Aorta (tissue), 5 donors: ENCODE data around the gene TXNRD2. TPM values are rescaled to one million over a fixed set of nuclear protein-coding genes. Genes with fewer than 3 reads are reported as not detected.

Experiments used
- ATAC-seq: fragments of 200-7000 bp; cut with Tn5 transposase; one replicate; pipeline ENCODE4 v1.9.1; 2022; ENCODE audit warnings: moderate library complexity; ENCODE audit not compliant: low FRiP score
- DNase-seq, 2 donors: peaks; one replicate each; pipeline ENCODE4 v3.0.0-alpha.2; 2020
- H3K27ac ChIP-seq, 2 donors: one replicate each; pipeline ENCODE4 v1.5.1; 2013; ENCODE audit warnings: low read length in 2 of 2, mild to moderate bottlenecking in 2 of 2, moderate library complexity in 2 of 2, control low read depth in 1 of 2, inconsistent platforms in 1 of 2, low read depth in 1 of 2
- H3K27me3 ChIP-seq, 2 donors: one replicate each; pipeline ENCODE4 v1.6.1; 2013; ENCODE audit warnings: control low read depth in 1 of 2, low read length in 1 of 2, mild to moderate bottlenecking in 1 of 2, moderate library complexity in 1 of 2; ENCODE audit not compliant: insufficient read depth in 2 of 2, control insufficient read depth in 1 of 2
- H3K36me3 ChIP-seq, 2 donors: one replicate each; pipeline ENCODE4 v1.6.1; 2013; ENCODE audit warnings: control low read depth in 1 of 2, low read length in 1 of 2, mild to moderate bottlenecking in 1 of 2; ENCODE audit not compliant: insufficient read depth in 2 of 2, control insufficient read depth in 1 of 2
- H3K4me1 ChIP-seq, 2 donors: one replicate each; pipeline ENCODE4 v1.6.1; 2013; ENCODE audit warnings: low read length in 2 of 2, control low read depth in 1 of 2, mild to moderate bottlenecking in 1 of 2, moderate library complexity in 1 of 2; ENCODE audit not compliant: insufficient read depth in 2 of 2, control insufficient read depth in 1 of 2
- H3K4me3 ChIP-seq, 2 donors: one replicate each; pipeline ENCODE4 v1.5.1; 2013; ENCODE audit warnings: low read length in 2 of 2, control low read depth in 1 of 2, mild to moderate bottlenecking in 1 of 2
- H3K9me3 ChIP-seq: one replicate; pipeline ENCODE4 v1.6.1; 2013; ENCODE audit warnings: mild to moderate bottlenecking, low read length; ENCODE audit not compliant: control insufficient read depth
- WGBS, 2 donors: extraction: QIAGEN DNeasy Blood & Tissue Kit; methylation state at CpG; one replicate each; pipeline ENCODE4 v1.1.7; 2013; 5-methylcytosine and 5-hydroxymethylcytosine counted together
- intact Hi-C, 2 donors: fragments of 100-400 bp; cut with DNase I; formaldehyde crosslinking; loops; one replicate each; pipeline versions ENCODE4 v1.14.2 to v1.15.0; 2022
- polyA plus RNA-seq, 2 donors: library from polyadenylated mRNA; stranded (reverse); fragments of 200-250 nt; gene quantifications; one replicate each; pipeline ENCODE4 v1.2.3, GENCODE V29; 2013
- total RNA-seq, 2 donors: library from RNA; stranded (reverse); fragmentation: NEBNext Ultra II Directional; extraction: Animal tissue kit (Norgen Biotek cat#: 25700); gene quantifications; one replicate each; pipeline ENCODE4 v1.2.1, GENCODE V29; 2021
- donor health status: healthy with polysubstance abuse.
- donor health status: Bipolar disorder and iron deficiency.
- donor health status: DM: no; HTN: no; CAD: no.
- donor health status: DM: no; HTN: no; CAD: no.
- donor health status: DM: yes; HTN: yes; CAD: no.

Gene TXNRD2
- total and polyA plus RNA-seq, 4 donors = 13.3 to 59.0 (median 25.2) TPM

DNA sequence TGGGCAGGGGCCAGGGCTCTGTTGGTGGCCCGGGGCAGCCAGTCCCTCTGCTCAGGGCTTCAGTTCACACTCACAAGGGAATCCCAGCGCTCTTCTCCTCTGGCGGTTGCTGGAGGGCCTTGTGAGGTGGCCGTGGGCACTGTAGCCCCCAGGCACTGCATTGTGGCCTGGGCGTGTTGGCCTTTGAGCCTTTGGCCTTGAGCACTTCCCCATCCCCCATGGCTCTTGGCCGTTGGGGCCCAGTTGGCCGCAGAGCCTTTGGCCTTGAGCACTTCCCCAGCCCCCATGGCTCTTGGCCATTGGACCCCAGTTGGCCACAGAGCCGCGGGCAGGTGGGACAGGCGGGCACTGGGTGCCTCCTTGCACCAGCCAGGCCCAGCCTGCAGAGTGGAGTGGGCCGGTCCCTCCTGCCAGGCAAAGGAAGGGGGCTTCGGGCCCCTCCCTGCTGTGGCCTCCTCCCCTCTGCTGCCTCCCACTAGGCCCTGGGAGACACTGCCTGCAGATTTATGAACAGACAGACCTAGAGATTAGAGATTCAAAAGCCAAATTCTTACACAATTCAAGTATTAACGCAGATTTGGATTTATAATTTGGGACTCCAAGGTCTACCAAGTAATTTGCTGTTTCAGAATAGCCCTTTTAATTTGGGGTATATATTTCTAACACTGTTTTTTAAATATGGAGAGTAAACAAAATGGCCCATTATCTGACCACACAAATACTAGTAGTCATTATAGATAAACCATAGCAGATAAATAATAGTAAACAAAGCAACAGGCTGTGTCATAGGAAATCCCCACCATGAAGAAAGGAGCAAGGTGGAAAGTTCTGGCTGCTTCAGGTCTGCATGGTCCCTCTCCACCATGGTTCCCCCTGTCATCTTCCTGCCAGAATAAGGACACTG lies 18.2 kb upstream of the TXNRD2 start:
- no peaks in the 10 kb centered on the region for H3K4me1 ChIP-seq
- peak; percentile 44 for ATAC-seq
- 34 to 36% methylated on average over 8 to 13 of the region's 13 CpGs for WGBS, 2 donors
- peak; percentile 45 to 72 for DNase-seq
- H3K27me3 ChIP-seq = no peaks in the 10 kb centered on the region
- no peaks in the 10 kb centered on the region for H3K36me3 ChIP-seq
- intact Hi-C loops = no loop called here
- H3K4me3 ChIP-seq = no peak overlapping the region
- H3K9me3 ChIP-seq = no peaks in the 10 kb centered on the region
- H3K27ac ChIP-seq = no peak overlapping the region

DNA sequence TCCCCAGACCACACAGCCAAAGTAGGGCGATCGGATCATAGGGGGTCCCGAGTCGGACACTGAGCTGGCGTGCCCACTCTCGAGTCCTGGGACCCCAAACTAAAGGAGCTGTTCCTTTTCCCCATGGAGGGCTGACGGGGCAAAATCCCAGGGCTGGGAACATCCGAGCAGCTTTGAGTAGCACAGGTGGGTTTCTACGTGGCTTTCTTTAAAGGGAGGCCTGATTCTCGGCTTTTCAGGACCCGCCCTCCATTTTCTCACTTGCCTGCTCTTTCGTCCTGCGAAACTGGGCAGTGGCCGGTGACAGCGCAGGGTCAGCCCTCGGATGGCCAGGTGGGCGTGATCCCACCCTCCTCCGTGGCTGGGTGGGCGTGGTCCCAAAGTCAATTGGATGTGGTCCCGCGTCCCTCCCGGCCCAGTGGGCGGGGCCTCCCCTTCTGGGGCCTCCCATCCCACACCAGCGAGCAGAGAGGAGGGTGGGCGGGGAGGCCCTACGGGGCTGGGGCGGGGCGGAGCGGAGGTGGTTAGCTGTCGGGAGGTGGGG lies 17.5 kb upstream of the TXNRD2 start:
- H3K4me1 ChIP-seq = no peaks in the 10 kb centered on the region
- H3K4me3 ChIP-seq = no peak overlapping the region
- intact Hi-C loops = no loop called here
- peak; percentile 85 for ATAC-seq
- H3K9me3 ChIP-seq = no peaks in the 10 kb centered on the region
- DNase-seq = peak; percentile 85 to 92
- H3K27ac ChIP-seq = peak overlapping the region in 1 of 2 donors; percentile 5
- 11 to 16% methylated on average over 23 to 30 of the region's 30 CpGs for WGBS, 2 donors
- H3K27me3 ChIP-seq = no peaks in the 10 kb centered on the region
- no peaks in the 10 kb centered on the region for H3K36me3 ChIP-seq

DNA sequence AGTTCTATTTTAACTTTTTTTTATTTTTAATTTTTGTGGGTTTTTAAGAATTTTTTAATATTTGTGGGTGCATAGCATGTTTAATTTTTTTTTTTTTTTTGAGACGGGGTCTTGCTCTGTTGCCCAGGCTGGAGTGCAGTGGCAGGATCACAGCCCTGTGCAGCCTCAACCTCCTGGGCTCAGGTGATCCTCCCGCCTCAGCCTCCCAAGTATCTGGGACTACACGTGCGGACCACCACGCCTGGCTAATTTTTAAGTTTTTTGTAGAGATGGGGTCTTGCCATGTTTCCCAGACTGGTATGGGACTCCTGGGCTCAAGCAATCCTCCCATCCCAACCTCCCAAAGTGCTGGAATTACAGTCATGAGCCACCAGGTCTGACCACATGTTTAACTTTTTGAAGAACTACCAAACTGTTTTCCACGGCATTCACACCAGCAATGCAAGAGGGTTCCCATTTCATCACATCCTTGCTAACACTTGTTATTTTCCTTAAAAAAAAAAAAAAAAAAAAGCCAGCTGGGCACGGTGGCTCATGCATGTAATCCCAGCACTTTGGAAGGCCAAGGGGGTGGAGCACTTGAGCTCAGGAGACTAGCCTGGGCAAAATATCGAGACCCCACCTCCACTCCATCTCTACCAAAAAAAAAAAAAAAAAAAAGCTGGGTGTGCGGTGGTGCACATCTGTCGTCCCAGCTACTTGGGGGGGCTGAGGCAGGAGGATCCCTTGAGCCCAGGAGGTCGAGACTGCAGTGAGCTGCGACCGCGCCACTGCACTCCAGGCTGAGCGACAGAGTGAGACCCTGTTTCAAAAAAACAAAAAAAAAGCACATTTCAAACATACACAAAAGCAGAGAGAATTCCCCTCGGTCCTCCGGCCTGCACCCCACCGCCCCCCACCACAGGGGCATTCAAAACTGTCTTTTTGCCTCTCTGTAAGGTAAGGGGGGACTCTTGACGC lies 16.7 kb upstream of the TXNRD2 start:
- peak; percentile 44 for ATAC-seq
- peak; percentile 56 to 62 for DNase-seq
- intact Hi-C loops = no loop called here
- Histone ChIP-seq H3K27ac (peak overlapping the region in 1 of 2 donors; percentile 5), H3K4me1 (no peaks in the 10 kb centered on the region), H3K36me3 (no peaks in the 10 kb centered on the region), H3K9me3 (no peaks in the 10 kb centered on the region), H3K4me3 (no peak overlapping the region), H3K27me3 (no peaks in the 10 kb centered on the region)
- 52 to 65% methylated on average over 18 to 19 of the region's 19 CpGs for WGBS, 2 donors

DNA sequence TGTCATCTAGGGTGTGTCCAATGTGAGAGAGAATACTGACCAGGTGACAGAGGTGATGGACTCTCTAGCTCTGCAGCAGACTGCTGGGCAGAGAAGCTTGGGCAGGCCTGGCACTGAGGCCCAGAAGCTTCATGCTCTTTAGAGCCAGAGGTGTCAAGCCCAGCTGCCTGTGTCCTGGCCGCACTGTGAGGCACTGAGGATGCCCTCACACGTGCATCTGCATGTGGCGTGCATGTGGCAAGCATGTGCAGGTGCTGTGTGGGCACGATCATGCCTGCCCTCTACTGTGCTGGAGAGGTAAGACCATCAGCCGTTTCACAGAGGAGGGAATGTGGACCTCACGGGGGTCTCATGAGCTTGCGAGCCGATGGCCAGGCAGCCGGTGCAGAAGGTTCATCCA lies 15.8 kb upstream of the TXNRD2 start:
- Histone ChIP-seq H3K27ac (no peak overlapping the region), H3K4me1 (no peaks in the 10 kb centered on the region), H3K36me3 (no peaks in the 10 kb centered on the region), H3K27me3 (no peaks in the 10 kb centered on the region), H3K4me3 (no peak overlapping the region), H3K9me3 (no peaks in the 10 kb centered on the region)
- no peak for ATAC-seq
- WGBS, 2 donors = 93 to 94% methylated on average over 9 of the region's 9 CpGs
- DNase-seq = peak; percentile 44 to 54
- intact Hi-C loops = no loop called here

DNA sequence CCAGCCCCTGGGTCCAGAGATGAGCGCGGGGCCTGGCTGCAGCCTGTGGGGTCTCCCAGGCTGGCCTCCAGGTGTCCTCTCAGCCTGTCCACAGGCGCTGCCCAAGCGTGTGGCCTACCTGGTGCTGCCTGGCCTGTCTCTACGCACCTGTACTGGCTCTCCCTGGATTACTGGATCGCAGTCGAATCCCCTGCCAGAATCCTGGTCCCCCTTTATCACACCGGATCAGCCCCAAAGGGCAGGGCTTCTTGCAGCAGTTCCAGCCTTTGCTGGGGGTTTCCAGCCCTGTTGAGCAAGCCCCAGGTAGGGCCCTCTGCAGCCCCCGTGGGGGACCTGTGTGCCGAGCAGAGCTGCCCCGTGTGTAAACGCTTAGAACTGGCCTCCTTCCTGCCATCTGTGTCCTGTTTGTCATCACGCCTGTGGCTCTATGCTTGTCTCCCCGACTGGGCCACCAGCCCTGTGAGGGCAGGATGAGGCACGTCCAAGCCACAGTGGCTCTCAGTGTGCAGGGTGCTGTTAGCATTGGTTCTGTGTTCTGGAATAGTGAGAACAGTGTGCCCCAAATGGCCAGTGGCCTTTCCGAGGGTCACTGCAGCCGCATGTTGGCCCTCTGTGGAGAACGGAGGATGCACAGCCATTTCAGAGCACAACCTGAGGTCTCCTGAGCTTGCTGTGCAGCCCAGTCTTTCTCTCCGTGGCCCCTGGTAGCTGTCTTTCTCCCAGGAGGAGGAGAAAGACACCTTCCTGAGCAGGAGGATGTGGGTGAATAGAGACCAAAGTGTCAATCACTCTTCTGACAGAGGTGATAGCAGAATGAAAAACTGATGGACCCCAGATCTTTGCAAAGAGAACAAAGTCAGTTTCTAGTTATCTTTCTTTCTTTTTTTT lies 13.9 kb upstream of the TXNRD2 start:
- ATAC-seq = no peak
- H3K36me3 ChIP-seq = no peaks in the 10 kb centered on the region
- intact Hi-C loops = no loop called here
- H3K27ac ChIP-seq = no peak overlapping the region
- H3K4me3 ChIP-seq = no peak overlapping the region
- H3K4me1 ChIP-seq = no peaks in the 10 kb centered on the region
- no peaks in the 10 kb centered on the region for H3K9me3 ChIP-seq
- WGBS, 2 donors = 71 to 72% methylated on average over 19 of the region's 19 CpGs
- H3K27me3 ChIP-seq = no peaks in the 10 kb centered on the region
- DNase-seq = peak; percentile 43 to 62

DNA sequence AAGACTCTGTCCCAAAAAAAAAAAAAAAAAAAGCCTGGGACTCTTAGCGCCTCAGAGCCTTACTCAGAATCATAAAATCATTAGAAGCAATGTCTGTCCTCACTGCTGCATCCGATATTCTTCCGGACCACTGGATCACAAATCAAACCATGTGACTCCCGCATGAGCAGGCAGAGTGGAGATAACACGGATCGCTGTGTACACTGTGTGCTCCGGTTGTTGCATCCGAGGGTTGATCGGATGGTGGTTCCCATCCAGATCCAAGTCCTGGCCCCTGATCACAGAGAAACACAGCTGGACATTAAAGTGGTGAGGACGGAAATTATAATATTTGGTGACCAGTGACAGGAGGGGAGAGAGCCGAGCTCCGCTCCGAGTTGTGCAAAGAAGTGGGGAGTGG lies 9.7 kb upstream of the TXNRD2 start:
- Histone ChIP-seq H3K36me3 (no peaks in the 10 kb centered on the region), H3K4me3 (no peak overlapping the region), H3K27me3 (no peaks in the 10 kb centered on the region), H3K27ac (no peak overlapping the region), H3K4me1 (no peaks in the 10 kb centered on the region), H3K9me3 (no peaks in the 10 kb centered on the region)
- 87 to 88% methylated on average over 13 of the region's 13 CpGs for WGBS, 2 donors
- ATAC-seq (no peak), DNase-seq (peak in 1 of 2 donors; percentile 50)
- intact Hi-C loops = no loop called here

DNA sequence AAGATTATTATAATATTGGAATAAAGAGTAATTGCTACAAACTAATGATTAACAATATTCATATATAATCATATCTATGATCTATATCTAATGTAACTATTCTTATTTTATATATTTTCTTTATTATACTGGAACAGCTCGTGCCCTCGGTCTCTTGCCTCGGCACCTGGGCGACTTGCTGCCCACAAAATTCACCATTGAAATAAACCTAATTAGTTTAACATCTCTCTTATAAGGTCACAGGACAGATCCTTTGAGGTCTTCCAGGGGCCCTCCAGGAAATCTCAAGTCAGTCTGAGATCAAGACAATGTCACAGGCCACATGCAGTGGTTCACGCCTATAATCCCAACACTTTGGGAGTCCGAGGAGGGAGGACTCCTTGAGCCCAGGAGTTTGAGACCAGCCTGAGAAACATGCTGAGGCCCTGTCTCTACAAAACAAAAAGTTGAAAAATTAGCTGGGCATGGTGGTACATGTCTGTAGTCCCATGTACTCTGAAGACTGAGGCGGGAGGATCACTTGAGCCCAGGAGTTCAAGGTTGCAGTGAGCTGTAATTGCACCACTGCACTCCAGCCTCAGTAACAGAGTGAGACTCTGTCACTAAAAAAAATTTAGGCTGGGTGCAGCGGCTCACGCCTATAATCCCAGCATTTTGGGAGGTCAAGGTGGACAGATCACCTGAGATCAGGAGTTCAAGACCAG lies 6.6 kb upstream of the TXNRD2 start:
- no peak overlapping the region for H3K4me3 ChIP-seq
- no peak for ATAC-seq
- H3K27ac ChIP-seq = no peak overlapping the region
- WGBS, 2 donors = 68% methylated on average over 9 of the region's 9 CpGs
- no peaks in the 10 kb centered on the region for H3K9me3 ChIP-seq
- H3K36me3 ChIP-seq = no peaks in the 10 kb centered on the region
- peaks cover 0 to 6% of the 10 kb centered on the region in 2 donors for H3K4me1 ChIP-seq
- peak in 1 of 2 donors; percentile 55 for DNase-seq
- H3K27me3 ChIP-seq = no peaks in the 10 kb centered on the region
- intact Hi-C loops = no loop called here
